Activated CD4-positive, alpha-beta T cell treated with anti-CD3 and anti-CD28 coated beads for 36 hours (primary cell): ENCODE measurements around the gene CARD9. TPM values are rescaled to one million over a fixed set of nuclear protein-coding genes. Genes with fewer than 3 reads are reported as not detected.
A peak's percentile ranks its signal among the peaks of the same experiment; 100 is the strongest.

Experiments used
- ATAC-seq: fragments of 200-7000 bp; cut with Tn5 transposase; one replicate; pipeline ENCODE4 v1.10.0; 2021; ENCODE audit warnings: mild to moderate bottlenecking, moderate library complexity
- CTCF ChIA-PET: fragments of 350-600 bp; sonication (Branson Sonifier 250); formaldehyde crosslinking; loops from one replicate; lab custom pipeline; 2021; ENCODE audit warnings: antibody characterized with exemption; lab: Charles Lee
- POLR2A ChIA-PET: fragments of 350-600 bp; sonication (Branson Sonifier 250); formaldehyde crosslinking; loops from one replicate; lab custom pipeline; 2021; ENCODE audit warnings: antibody characterized with exemption, inconsistent platforms; lab: Charles Lee
- DNase-seq: peaks from one replicate; pipeline ENCODE4 v3.0.0-alpha.2; 2020
- H3K27ac Mint-ChIP-seq: one replicate; pipeline ENCODE4 v1.8.0; 2021; ENCODE audit warnings: mixed read lengths
- H3K27me3 Mint-ChIP-seq: one replicate; pipeline ENCODE4 v1.8.0; 2021; ENCODE audit warnings: mixed read lengths
- H3K36me3 Mint-ChIP-seq: one replicate; pipeline ENCODE4 v1.8.0; 2021; ENCODE audit warnings: low read depth, mixed read lengths
- H3K4me1 Mint-ChIP-seq: one replicate; pipeline ENCODE4 v1.8.0; 2021; ENCODE audit warnings: mixed read lengths
- H3K4me3 Mint-ChIP-seq: one replicate; pipeline ENCODE4 v1.8.0; 2021; ENCODE audit warnings: mild to moderate bottlenecking, moderate library complexity, mixed read lengths
- H3K9me3 Mint-ChIP-seq: one replicate; pipeline ENCODE4 v1.8.0; 2021; ENCODE audit warnings: low read depth, mixed read lengths
- intact Hi-C, 2 experiments: fragments of 100-400 bp; cut with DNase I in 1 of 2; cut with micrococcal nuclease in 1 of 2; formaldehyde crosslinking; loops; one replicate each; pipeline versions ENCODE4 v1.14.2 to v1.15.1; 2022 to 2024; cut with DNase I, micrococcal nuclease
- total RNA-seq, 2 experiments: library from RNA; stranded (reverse); gene quantifications; one replicate each; pipeline ENCODE4 v1.2.3, GENCODE V29; 2021

Gene CARD9, protein sequence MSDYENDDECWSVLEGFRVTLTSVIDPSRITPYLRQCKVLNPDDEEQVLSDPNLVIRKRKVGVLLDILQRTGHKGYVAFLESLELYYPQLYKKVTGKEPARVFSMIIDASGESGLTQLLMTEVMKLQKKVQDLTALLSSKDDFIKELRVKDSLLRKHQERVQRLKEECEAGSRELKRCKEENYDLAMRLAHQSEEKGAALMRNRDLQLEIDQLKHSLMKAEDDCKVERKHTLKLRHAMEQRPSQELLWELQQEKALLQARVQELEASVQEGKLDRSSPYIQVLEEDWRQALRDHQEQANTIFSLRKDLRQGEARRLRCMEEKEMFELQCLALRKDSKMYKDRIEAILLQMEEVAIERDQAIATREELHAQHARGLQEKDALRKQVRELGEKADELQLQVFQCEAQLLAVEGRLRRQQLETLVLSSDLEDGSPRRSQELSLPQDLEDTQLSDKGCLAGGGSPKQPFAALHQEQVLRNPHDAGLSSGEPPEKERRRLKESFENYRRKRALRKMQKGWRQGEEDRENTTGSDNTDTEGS
- total RNA-seq: 1 to 10 TPM in 1 of 2 experiments, under 1 TPM in 1; 0.98 to 1.1 TPM

DNA sequence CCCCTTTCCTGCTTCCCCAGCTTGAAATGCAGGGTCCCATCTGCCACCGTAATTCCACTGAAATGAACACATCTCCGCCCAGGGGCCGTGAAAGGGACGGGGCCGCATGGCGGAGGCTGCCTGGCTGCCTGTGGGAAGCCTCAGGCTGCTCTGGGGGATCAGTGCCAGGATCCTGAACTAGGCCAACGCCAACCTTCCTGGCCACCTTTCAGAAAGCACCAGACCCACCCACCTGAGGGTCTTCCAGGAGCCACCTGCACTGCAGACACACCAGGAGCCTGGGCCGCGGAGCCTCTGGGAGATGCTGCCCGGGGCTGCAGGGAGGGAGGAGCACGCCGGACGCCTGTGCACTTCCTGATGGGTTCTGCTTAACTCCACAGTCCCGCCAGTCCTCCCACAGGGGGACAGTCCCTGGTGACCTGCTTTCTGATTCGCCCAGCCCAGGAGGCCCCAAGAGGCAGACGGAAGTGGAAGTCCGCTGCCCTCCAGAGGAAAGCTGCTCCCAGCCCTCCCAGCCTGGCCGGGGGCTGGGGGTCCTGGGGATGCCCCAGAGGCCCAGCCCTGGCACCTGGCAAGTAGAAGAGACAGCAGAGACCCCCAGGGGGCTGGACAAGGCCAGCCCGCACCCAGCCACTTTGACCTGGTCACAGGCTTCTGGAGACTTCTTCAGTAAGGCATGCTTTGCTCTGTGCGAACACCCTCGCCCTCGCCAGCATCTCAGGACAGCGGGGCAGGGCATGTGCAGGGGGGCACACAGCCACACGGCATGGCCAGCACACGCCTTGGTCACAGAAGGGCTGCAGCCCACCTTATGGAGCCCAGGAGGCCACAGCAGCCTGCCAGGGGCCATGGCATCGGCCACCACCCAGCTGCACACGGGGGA, at the start of gene CARD9:
Gene CARD9 (minus strand): TSS at position 370 of the 883 bp plus-strand sequence. CDS start 1,591 bp downstream, outside the sequence.
- Mint-ChIP-seq H3K27me3 (no peaks in the 10 kb centered on the region), H3K36me3 (peaks cover 4% of the 10 kb centered on the region), H3K4me3 (peak within 1 kb of the TSS; percentile 26), H3K27ac (no peak within 1 kb of the TSS), H3K9me3 (no peaks in the 10 kb centered on the region), H3K4me1 (no peaks in the 10 kb centered on the region)
- intact Hi-C loops: no loop called here
- no peak for ATAC-seq
- POLR2A ChIA-PET: no interaction called here
- no peak for DNase-seq
- CTCF ChIA-PET: no interaction called here

DNA sequence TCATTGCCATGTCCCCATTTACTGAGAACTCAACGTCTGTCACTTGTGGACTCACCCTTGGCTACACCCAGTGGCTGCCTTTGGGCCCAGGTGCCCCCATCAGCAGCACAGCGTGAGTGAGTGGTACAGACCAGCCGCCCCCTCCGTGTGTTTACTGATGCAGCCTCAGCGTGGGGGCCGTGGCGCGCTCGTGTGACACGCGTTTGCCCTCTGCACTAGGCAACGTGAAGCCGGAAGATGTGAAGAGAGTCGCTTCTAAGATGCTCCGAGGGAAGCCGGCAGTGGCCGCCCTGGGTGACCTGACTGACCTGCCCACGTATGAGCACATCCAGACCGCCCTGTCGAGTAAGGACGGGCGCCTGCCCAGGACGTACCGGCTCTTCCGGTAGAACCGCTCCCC, 49.4 kb upstream of the CARD9 start:
- intact Hi-C loops: no loop called here
- DNase-seq (no peak), ATAC-seq (no peak)
- Mint-ChIP-seq H3K4me1 (no peaks in the 10 kb centered on the region), H3K4me3 (no peak overlapping the region), H3K9me3 (no peaks in the 10 kb centered on the region), H3K27me3 (no peaks in the 10 kb centered on the region), H3K36me3 (peaks cover 41% of the 10 kb centered on the region), H3K27ac (no peak overlapping the region)
- ChIA-PET CTCF (interaction anchor here (0.5 kb wide), 1 partner anchor 1699 kb away, joined by 3 read pairs; no protein-coding TSS in a partner anchor), POLR2A (no interaction called here)

DNA sequence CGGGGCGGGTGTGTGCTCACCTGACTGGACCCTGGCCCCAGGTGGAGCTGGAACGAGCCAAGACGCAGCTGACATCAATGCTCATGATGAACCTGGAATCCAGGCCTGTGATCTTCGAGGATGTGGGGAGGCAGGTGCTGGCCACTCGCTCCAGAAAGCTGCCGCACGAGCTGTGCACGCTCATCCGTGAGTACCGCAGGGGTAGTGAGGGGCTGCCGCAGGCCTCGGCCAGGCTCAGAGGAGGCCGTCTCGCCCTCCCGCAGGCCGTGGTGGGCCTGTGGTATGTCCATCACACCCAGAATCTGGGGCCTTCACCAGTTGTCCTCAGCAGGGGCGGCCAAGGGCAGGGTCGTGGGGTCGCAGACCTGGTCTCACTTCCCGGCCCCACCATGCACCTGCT, 48.3 kb upstream of the CARD9 start:
- no peaks in the 10 kb centered on the region for H3K4me1 Mint-ChIP-seq
- no peak overlapping the region for H3K4me3 Mint-ChIP-seq
- no peaks in the 10 kb centered on the region for H3K27me3 Mint-ChIP-seq
- ATAC-seq (no peak), DNase-seq (no peak)
- H3K9me3 Mint-ChIP-seq: no peaks in the 10 kb centered on the region
- H3K36me3 Mint-ChIP-seq: peaks cover 45% of the 10 kb centered on the region
- intact Hi-C loops: no loop called here
- H3K27ac Mint-ChIP-seq: no peak overlapping the region
- ChIA-PET CTCF (no interaction called here), POLR2A (no interaction called here)

DNA sequence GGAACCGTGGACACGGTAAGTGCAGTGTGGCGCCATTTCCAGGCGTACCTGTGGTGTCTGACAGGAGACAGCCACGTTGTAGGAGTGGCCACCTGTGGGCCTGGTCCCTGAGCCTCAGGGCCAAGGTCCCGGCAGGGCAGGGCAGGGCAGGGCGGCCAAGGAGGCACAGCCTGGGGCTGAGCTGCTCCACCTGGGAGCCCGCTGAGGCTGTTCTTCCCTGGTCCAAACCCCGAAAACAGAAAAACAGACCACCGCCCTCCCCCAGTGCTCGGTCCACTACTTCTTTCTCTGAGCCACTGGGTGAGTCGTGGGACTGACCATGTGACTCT, 45.6 kb upstream of the CARD9 start:
- intact Hi-C loops: no loop called here
- Mint-ChIP-seq H3K4me1 (no peaks in the 10 kb centered on the region), H3K27ac (no peak overlapping the region), H3K4me3 (no peak overlapping the region), H3K9me3 (no peaks in the 10 kb centered on the region), H3K27me3 (no peaks in the 10 kb centered on the region), H3K36me3 (peaks cover 48% of the 10 kb centered on the region)
- DNase-seq (no peak), ATAC-seq (no peak)
- ChIA-PET CTCF (no interaction called here), POLR2A (interaction anchor here (0.6 kb wide), 1 partner anchor 40 kb away, joined by 3 read pairs; no protein-coding TSS in a partner anchor)

DNA sequence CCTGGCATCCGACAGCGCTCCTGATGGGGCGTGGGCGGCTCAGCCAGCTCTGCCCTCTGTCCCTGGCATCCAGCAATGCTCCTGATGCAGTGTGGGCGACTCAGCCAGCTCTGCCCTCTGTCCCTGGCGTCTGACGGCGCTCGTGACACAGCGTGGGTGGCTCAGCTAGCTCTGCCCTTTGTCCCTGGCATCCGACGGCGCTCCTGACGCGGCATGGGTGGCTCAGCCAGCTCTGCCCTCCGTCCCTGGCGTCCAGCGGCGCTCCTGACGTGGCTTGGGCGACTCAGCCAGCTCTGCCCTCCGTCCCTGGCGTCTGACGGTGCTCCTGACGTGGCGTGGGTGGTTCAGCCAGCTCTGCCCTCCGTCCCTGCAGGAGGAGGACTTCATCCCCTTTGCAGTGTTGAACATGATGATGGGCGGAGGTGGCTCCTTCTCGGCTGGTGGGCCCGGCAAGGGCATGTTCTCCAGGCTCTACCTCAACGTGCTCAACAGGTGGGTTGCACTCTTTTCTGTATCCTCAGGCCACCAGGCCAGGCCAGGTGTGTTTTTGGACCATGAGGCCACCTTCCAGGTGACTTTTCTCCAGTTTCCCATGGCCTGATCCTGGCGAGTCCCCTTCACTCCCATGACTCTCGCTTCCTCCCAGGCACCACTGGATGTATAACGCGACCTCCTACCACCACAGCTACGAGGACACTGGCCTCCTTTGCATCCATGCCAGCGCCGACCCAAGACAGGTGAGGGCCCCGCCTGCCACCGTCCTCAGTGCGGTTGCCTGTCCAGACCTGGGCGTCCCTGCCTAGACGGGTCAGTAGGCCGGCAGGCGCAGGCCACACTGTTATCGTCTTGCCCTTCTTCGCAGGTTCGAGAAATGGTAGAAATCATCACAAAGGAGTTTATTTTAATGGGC, 45.0 kb upstream of the CARD9 start:
- no peak for DNase-seq
- Mint-ChIP-seq H3K9me3 (no peaks in the 10 kb centered on the region), H3K36me3 (peaks cover 50% of the 10 kb centered on the region), H3K4me3 (no peak overlapping the region), H3K27ac (no peak overlapping the region), H3K27me3 (no peaks in the 10 kb centered on the region), H3K4me1 (no peaks in the 10 kb centered on the region)
- ChIA-PET POLR2A (interaction anchor here (0.6 to 0.7 kb wide), 3 partner anchors 32 to 770 kb away, joined by 3 read pairs; no protein-coding TSS in a partner anchor), CTCF (no interaction called here)
- no peak for ATAC-seq
- intact Hi-C loops: no loop called here

DNA sequence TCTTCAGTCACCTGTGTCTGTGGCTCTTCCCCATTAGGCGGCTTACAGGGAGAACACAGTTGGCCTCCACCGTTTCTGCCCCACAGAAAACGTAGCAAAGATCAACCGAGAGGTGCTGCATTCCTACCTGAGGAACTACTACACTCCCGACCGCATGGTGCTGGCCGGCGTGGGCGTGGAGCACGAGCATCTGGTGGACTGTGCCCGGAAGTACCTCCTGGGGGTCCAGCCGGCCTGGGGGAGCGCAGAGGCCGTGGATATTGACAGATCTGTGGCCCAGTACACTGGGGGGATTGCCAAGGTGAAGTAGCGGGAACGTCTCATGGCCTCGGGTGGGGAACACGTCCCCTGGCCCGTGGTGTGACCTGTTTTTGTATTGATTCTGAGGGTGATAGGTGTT, 43.4 kb upstream of the CARD9 start:
- ATAC-seq: no peak
- intact Hi-C loops: no loop called here
- Mint-ChIP-seq H3K27ac (no peak overlapping the region), H3K4me1 (peaks cover 8% of the 10 kb centered on the region), H3K27me3 (no peaks in the 10 kb centered on the region), H3K4me3 (no peak overlapping the region), H3K36me3 (peaks cover 55% of the 10 kb centered on the region), H3K9me3 (no peaks in the 10 kb centered on the region)
- CTCF ChIA-PET: no interaction called here
- no peak for DNase-seq
- POLR2A ChIA-PET: no interaction called here

DNA sequence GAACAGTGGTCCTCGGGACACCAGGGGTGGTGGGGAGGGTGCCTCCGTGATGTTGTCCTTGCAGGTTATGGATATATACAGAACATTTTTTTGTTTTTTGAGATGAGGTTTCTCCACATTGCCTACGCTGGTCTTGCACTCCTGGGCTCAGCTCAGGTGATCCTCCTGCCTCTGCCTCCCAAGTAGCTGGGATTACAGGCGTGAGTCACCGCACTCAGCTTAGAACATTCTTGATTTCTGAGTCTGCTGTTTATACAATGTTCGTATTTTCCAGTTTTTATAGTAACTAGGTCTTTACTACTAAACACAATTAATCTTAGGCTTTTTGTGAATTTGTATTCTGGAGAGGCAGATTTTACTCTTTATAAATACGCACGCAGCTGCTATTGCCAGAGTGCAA, 43.0 kb upstream of the CARD9 start:
- POLR2A ChIA-PET: no interaction called here
- Mint-ChIP-seq H3K36me3 (peaks cover 56% of the 10 kb centered on the region), H3K9me3 (no peaks in the 10 kb centered on the region), H3K27ac (no peak overlapping the region), H3K4me3 (no peak overlapping the region), H3K4me1 (peaks cover 13% of the 10 kb centered on the region), H3K27me3 (no peaks in the 10 kb centered on the region)
- CTCF ChIA-PET: no interaction called here
- DNase-seq (no peak), ATAC-seq (no peak)
- intact Hi-C loops: no loop called here

DNA sequence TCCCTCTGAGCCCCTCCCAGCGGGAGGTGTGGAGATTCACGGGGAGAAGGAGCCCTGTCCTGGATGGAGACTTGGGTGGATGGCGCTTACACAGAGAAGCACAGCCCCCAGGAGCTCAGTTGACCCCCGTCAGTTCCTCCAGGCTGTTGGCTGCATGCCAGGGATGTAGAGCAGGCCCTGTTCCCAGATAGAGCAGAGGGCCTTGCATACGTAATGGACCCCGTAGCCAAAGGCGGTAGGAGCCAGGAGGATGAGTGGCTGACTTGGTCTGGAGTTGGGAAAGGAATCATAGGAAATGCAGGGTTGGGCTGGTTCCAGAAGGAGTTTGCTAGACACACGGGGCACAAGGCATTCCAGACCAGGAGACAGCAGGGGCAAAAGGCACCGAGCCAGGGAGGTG, 39.5 kb upstream of the CARD9 start:
- no peak for ATAC-seq
- H3K4me3 Mint-ChIP-seq: no peak overlapping the region
- no peak for DNase-seq
- no peak overlapping the region for H3K27ac Mint-ChIP-seq
- ChIA-PET CTCF (interaction anchor here (0.6 kb wide), 1 partner anchor 46 kb away, joined by 3 read pairs; no protein-coding TSS in a partner anchor), POLR2A (no interaction called here)
- peaks cover 62% of the 10 kb centered on the region for H3K36me3 Mint-ChIP-seq
- intact Hi-C loops: no loop called here
- H3K9me3 Mint-ChIP-seq: no peaks in the 10 kb centered on the region
- H3K27me3 Mint-ChIP-seq: no peaks in the 10 kb centered on the region
- peaks cover 35% of the 10 kb centered on the region for H3K4me1 Mint-ChIP-seq

DNA sequence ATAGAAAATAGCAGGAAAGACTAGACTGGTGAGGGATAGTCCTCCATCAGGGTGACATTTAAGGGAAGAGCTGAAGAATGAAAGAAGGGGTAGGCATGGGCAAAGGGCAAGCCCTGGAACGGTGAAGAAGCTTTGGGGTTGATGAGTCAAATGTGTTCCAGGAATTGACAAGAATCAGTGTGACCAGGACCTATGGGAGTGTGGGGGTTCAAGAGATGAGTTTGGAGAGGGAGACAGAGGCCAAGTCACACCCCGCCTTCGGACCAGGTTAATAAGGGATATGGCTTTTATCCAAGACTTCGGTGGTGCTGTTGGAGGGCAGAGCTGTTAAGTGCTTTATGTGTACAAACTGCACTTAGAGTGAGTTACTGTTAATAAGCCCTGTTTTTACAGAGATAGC, 37.9 kb upstream of the CARD9 start:
- H3K27ac Mint-ChIP-seq: peak overlapping the region; percentile 89
- no peaks in the 10 kb centered on the region for H3K27me3 Mint-ChIP-seq
- ChIA-PET POLR2A (no interaction called here), CTCF (interaction anchor here (1.1 kb wide), 1 partner anchor 10 kb away, joined by 7 read pairs; no protein-coding TSS in a partner anchor)
- intact Hi-C loops: loop anchor here (2.0 kb wide), 2 partner anchors 71 to 317 kb away; partner anchors contain the start of gene SEC16A (in 1 of the 2)
- peaks cover 60% of the 10 kb centered on the region for H3K36me3 Mint-ChIP-seq
- peaks cover 47% of the 10 kb centered on the region for H3K4me1 Mint-ChIP-seq
- no peaks in the 10 kb centered on the region for H3K9me3 Mint-ChIP-seq
- DNase-seq (no peak), ATAC-seq (no peak)
- peak overlapping the region; percentile 90 for H3K4me3 Mint-ChIP-seq

DNA sequence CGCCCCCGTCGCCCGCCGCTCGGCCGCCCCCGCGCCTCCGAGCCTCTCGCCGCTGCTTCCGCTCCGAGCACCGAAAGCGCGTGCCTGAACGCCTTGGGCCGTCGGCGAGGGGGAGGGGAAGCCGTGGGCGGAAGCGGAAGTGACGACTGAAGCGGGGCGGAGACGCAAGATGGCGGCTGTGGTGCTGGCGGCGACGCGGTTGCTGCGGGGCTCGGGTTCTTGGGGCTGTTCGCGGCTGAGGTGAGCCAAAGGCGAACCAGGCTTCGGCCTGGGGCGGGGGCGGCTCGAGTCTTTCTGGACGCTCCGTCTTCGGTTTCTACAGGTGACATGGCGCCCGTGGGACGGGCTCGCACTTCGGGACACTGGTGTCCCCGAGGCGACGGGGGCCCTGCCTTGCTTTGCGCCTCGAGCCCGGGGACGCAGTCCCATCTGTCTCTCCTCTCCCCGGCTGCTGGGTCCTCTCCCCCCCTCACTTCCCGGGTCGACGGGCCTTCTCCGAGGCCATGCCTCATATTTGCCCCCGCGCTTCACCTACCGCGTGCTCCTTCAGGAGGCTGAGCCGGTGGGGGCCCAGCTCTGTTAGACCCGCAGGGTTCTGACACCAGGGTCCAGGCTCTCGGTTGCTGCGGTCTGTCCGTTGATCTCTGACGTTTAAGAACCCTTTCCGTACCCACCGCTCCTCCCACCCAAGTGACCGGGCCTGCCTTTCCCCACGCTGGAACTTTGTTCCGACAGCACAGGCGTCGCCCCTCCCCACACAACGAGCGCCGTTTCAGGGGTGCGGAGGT, 37.2 kb upstream of the CARD9 start, which contains the start of the genes ENTR1 and PMPCA:
Gene ENTR1 (minus strand): TSS at position 115 of the 788 bp plus-strand sequence. CDS start 217 bp downstream, outside the sequence.
Gene PMPCA (plus strand): TSS at position 159 of the 788 bp plus-strand sequence. CDS start 11 bp downstream, at position 170.
- peak within 1 kb of the TSS; percentile 94 for H3K27ac Mint-ChIP-seq
- ATAC-seq (peak; percentile 75), DNase-seq (peak; percentile 98)
- peak within 1 kb of the TSS; percentile 90 for H3K4me3 Mint-ChIP-seq
- intact Hi-C loops: loop anchor here (1.0 to 2.0 kb wide), 9 partner anchors 10 to 449 kb away; partner anchors contain the start of genes SEC16A (in 2 of the 2), SNAPC4 (in 2 of the 2), DNLZ (in 1 of the 2) and INPP5E (in 1 of the 2)
- POLR2A ChIA-PET: interaction anchor here (0.6 to 0.7 kb wide), 2 partner anchors 13 to 65 kb away, joined by 3 read pairs; no protein-coding TSS in a partner anchor
- CTCF ChIA-PET: interaction anchor here (0.7 to 2.0 kb wide), 3 partner anchors 10 to 48 kb away, joined by 3 to 14 read pairs (median 7); no protein-coding TSS in a partner anchor
- peaks cover 59% of the 10 kb centered on the region for H3K36me3 Mint-ChIP-seq
- H3K27me3 Mint-ChIP-seq: no peaks in the 10 kb centered on the region
- no peaks in the 10 kb centered on the region for H3K9me3 Mint-ChIP-seq
- peaks cover 49% of the 10 kb centered on the region for H3K4me1 Mint-ChIP-seq
